WERI-Rb-1 (cell line): ENCODE results near the gene CD79A.

Source experiments
- DNase-seq: peaks from one replicate; pipeline ENCODE4 v3.0.0-alpha.2; 2020
- H3K27ac ChIP-seq: fragments of 250-450 bp; sonication (Bioruptor Pico); 2 replicates; pipeline ENCODE4 v1.5.1; 2020; ENCODE audit warnings: mild to moderate bottlenecking, moderate library complexity
- H3K27me3 ChIP-seq: fragments of 250-450 bp; sonication (Bioruptor Pico); 2 replicates; pipeline ENCODE4 v1.5.1; 2021; ENCODE audit warnings: mild to moderate bottlenecking, low read depth, moderate library complexity; ENCODE audit not compliant: insufficient read depth, severe bottlenecking
- H3K36me3 ChIP-seq: fragments of 250-450 bp; sonication (Bioruptor Pico); 2 replicates; pipeline ENCODE4 v1.5.1; 2020; ENCODE audit warnings: mild to moderate bottlenecking, moderate library complexity
- H3K4me3 ChIP-seq: 2 replicates; pipeline ENCODE4 v1.5.1; 2011; ENCODE audit warnings: low read depth, mild to moderate bottlenecking, control low read depth, low read length
- H3K9me3 ChIP-seq: fragments of 250-450 bp; sonication (Bioruptor Pico); 2 replicates; pipeline ENCODE4 v1.5.1; 2021; ENCODE audit warnings: mild to moderate bottlenecking, moderate library complexity; ENCODE audit not compliant: severe bottlenecking
- CTCF ChIP-seq: IDR thresholded peaks from 2 replicates; pipeline ENCODE4 v1.5.1; 2011; ENCODE audit warnings: low read depth, mild to moderate bottlenecking, control low read depth, inconsistent platforms, low read length

Gene CD79A

GRCh38 chr19:41895745-41896580 is 18.9 kb downstream of the CD79A start:
- TF ChIP-seq CTCF = peak; percentile 65

GRCh38 chr19:41896581-41896942 is 19.5 kb downstream of the CD79A start:
- TF ChIP-seq CTCF = no peak
- no peak for DNase-seq
- Histone ChIP-seq H3K9me3 (no peaks in the 10 kb centered on the region), H3K4me3 (no peak overlapping the region), H3K27me3 (no peaks in the 10 kb centered on the region), H3K36me3 (peaks cover 22% of the 10 kb centered on the region), H3K27ac (no peak overlapping the region)

More at GRCh38 chr19:41895745-41896580, 18.9 kb downstream of the CD79A start:
- DNase-seq = peak; percentile 51
- Histone ChIP-seq H3K27ac (peak overlapping the region; percentile 7; the same call in 1 of the 2 replicates), H3K27me3 (no peaks in the 10 kb centered on the region), H3K9me3 (no peaks in the 10 kb centered on the region), H3K4me3 (no peak overlapping the region), H3K36me3 (peaks cover 19% of the 10 kb centered on the region)

- no peak overlapping the region for H3K27ac ChIP-seq
- H3K4me3 ChIP-seq = no peak overlapping the region
- TF ChIP-seq CTCF = no peak
- no peak for DNase-seq
- no peaks in the 10 kb centered on the region for H3K9me3 ChIP-seq
- no peaks in the 10 kb centered on the region for H3K27me3 ChIP-seq
- peaks cover 26% of the 10 kb centered on the region for H3K36me3 ChIP-seq
Measured at GRCh38 chr19:41897181-41897580, 20.1 kb downstream of the CD79A start.

GRCh38 chr19:41897820-41898219 is 20.7 kb downstream of the CD79A start:
- no peak overlapping the region for H3K27ac ChIP-seq
- peaks cover 30% of the 10 kb centered on the region for H3K36me3 ChIP-seq
- no peak for DNase-seq
- no peak for TF ChIP-seq CTCF
- no peak overlapping the region for H3K4me3 ChIP-seq
- no peaks in the 10 kb centered on the region for H3K9me3 ChIP-seq
- H3K27me3 ChIP-seq = no peaks in the 10 kb centered on the region

GRCh38 chr19:41898235-41898634 is 21.2 kb downstream of the CD79A start:
- H3K36me3 ChIP-seq = peaks cover 32% of the 10 kb centered on the region
- no peak for TF ChIP-seq CTCF
- no peaks in the 10 kb centered on the region for H3K27me3 ChIP-seq
- DNase-seq = no peak
- H3K27ac ChIP-seq = no peak overlapping the region
- no peaks in the 10 kb centered on the region for H3K9me3 ChIP-seq
- H3K4me3 ChIP-seq = no peak overlapping the region
